ENCODE data around the gene TRIM6. TPM values are rescaled to one million over a fixed set of nuclear protein-coding genes. Genes with fewer than 3 reads are reported as not detected.

TRIM6 gene
- total and polyA plus RNA-seq, 9 of the 15 experiments (the other 6 are each of a cell fraction or from before 2014, with no cell fraction given) = 5.0 to 11.8 (median 8.7) TPM

DNA sequence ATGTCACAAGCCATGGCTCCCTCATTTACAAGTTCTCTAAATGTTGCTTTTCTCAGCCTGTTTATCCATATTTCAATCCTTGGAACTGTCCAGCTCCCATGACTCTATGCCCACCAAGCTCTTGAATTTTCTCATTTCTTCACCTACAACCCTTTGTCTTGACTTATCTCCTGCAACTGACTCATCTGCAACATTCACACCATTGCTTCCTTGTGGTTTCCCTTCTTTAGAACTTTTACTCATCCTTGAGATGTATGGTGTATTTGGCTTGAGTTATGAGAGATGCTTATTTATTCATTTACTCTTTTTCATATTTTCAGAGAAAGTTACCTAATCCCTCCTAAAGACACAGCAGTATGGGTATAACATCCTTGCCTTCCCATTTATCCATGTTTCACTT lies 47.1 kb downstream of the TRIM6 start (continued):
- TF ChIP-seq CBX8 (IDR thresholded peaks at IDR 0.05; ENCODE audit: borderline replicate concordance, extremely low read depth, low read depth, low read length, poor library complexity, severe bottlenecking) (no peak), JUNB (CRISPR knock-in tag; conservative IDR thresholded peaks at IDR 0.05) (no peak), EWSR1 (IDR thresholded peaks at IDR 0.05; ENCODE audit: borderline replicate concordance, low read depth, partially characterized antibody) (no peak)
- TF ChIP-seq, protein P1, sequence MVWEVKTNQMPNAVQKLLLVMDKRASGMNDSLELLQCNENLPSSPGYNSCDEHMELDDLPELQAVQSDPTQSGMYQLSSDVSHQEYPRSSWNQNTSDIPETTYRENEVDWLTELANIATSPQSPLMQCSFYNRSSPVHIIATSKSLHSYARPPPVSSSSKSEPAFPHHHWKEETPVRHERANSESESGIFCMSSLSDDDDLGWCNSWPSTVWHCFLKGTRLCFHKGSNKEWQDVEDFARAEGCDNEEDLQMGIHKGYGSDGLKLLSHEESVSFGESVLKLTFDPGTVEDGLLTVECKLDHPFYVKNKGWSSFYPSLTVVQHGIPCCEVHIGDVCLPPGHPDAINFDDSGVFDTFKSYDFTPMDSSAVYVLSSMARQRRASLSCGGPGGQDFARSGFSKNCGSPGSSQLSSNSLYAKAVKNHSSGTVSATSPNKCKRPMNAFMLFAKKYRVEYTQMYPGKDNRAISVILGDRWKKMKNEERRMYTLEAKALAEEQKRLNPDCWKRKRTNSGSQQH (CRISPR knock-in tag; IDR thresholded peaks at IDR 0.05) = no peak
- TF ChIP-seq, protein P2, sequence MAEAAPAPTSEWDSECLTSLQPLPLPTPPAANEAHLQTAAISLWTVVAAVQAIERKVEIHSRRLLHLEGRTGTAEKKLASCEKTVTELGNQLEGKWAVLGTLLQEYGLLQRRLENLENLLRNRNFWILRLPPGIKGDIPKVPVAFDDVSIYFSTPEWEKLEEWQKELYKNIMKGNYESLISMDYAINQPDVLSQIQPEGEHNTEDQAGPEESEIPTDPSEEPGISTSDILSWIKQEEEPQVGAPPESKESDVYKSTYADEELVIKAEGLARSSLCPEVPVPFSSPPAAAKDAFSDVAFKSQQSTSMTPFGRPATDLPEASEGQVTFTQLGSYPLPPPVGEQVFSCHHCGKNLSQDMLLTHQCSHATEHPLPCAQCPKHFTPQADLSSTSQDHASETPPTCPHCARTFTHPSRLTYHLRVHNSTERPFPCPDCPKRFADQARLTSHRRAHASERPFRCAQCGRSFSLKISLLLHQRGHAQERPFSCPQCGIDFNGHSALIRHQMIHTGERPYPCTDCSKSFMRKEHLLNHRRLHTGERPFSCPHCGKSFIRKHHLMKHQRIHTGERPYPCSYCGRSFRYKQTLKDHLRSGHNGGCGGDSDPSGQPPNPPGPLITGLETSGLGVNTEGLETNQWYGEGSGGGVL (CRISPR knock-in tag; IDR thresholded peaks at IDR 0.05) = no peak

DNA sequence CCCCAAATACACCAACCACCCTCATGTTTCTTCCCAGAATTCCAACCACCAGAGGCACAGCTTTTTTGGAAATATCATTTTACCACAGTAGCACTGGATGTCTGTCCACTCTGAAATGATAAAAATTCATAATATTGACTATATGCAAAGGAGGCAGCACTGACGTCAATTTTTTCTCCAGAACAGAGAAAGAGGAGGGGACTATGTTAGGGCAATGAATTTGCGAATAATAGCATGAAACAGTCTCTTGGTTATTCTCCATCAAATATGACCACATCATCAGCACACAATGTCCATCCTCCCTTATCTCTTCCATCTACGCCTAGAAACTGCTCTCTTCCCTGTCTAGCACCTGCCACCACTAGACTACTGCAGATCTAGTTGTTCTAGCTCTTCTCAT lies 49.7 kb downstream of the TRIM6 start:
- H3K79me2 ChIP-seq (ENCODE audit: control insufficient read depth, insufficient read depth, low read length) = no peaks in the 10 kb centered on the region
- intact Hi-C loops (cut with micrococcal nuclease) (no loop called here), in situ Hi-C loops (cut with MboI) (no loop called here)
- H3K36me3 ChIP-seq (ENCODE audit: control insufficient read depth, insufficient read depth, low read length) = no peaks in the 10 kb centered on the region
- H3K9ac ChIP-seq (ENCODE audit: insufficient read depth in 1 of 2, low read depth in 2 of 2, low read length in 2 of 2) = no peak overlapping the region
- ChIA-PET POLR2A (interaction anchor here (0.6 to 1.0 kb wide), 3 partner anchors 12 to 837 kb away, joined by 3 to 4 read pairs (median 3); partner anchors contain the start of gene TRIM5), CTCF (ENCODE audit: low intra/inter-chr PET ratio) (no interaction called here)
- no peaks in the 10 kb centered on the region for H3K9me1 ChIP-seq (ENCODE audit: control insufficient read depth, insufficient read depth, low read length)
- H3K4me1 ChIP-seq (replicated peaks in 1 of 2; ENCODE audit: control insufficient read depth in 2 of 2, insufficient read depth in 2 of 2, low read length in 2 of 2) = no peaks in the 10 kb centered on the region
- no peaks in the 10 kb centered on the region for H4K20me1 ChIP-seq (replicated peaks; ENCODE audit: control insufficient read depth, insufficient read depth, low read length)
- no peak overlapping the region for H3K27ac ChIP-seq (ENCODE audit: extremely low read depth, low read depth, low read length)
- H3K4me3 ChIP-seq = no peak overlapping the region
- DNase-seq (ENCODE audit: extremely low read depth in 1 of 4, low spot score in 3 of 4) = no peak
- H3K4me2 ChIP-seq (ENCODE audit: insufficient read depth, low read length) = no peak overlapping the region
- no peak for FAIRE-seq
- H3K27me3 ChIP-seq (ENCODE audit: control insufficient read depth in 2 of 2, insufficient read depth in 2 of 2, low read length in 2 of 2) = no peaks in the 10 kb centered on the region; a peak in 1 of 5 replicates
- H2AFZ ChIP-seq (ENCODE audit: low read depth, low read length) = no peak overlapping the region
- no TSS peak for BruUV-seq (replicated peaks)
- ATAC-seq = no peak
- H3K9me3 ChIP-seq (replicated peaks; ENCODE audit: control insufficient read depth, insufficient read depth, low read depth, low read length) = no peaks in the 10 kb centered on the region
- 12% methylated on average over 3 of the region's 3 CpGs for WGBS (ENCODE audit: insufficient coverage, low coverage, missing lambda C conversion rate)
- TF ChIP-seq KAT8 (IDR thresholded peaks at IDR 0.05; ENCODE audit: low read depth) (no peak), ZNF696 (CRISPR knock-in tag; conservative IDR thresholded peaks at IDR 0.05) (no peak), MCM2 (IDR thresholded peaks at IDR 0.05; ENCODE audit: low read depth) (no peak), BHLHE40 (IDR thresholded peaks at IDR 0.05; ENCODE audit: low read length) (no peak), ZNF699 (CRISPR knock-in tag; IDR thresholded peaks at IDR 0.05; ENCODE audit: insufficient replicate concordance) (no peak), ZBTB1 (CRISPR knock-in tag; IDR thresholded peaks at IDR 0.05; ENCODE audit: borderline replicate concordance, low read depth) (no peak), CSDE1 (IDR thresholded peaks at IDR 0.05) (no peak)
- TF ChIP-seq, protein P3, sequence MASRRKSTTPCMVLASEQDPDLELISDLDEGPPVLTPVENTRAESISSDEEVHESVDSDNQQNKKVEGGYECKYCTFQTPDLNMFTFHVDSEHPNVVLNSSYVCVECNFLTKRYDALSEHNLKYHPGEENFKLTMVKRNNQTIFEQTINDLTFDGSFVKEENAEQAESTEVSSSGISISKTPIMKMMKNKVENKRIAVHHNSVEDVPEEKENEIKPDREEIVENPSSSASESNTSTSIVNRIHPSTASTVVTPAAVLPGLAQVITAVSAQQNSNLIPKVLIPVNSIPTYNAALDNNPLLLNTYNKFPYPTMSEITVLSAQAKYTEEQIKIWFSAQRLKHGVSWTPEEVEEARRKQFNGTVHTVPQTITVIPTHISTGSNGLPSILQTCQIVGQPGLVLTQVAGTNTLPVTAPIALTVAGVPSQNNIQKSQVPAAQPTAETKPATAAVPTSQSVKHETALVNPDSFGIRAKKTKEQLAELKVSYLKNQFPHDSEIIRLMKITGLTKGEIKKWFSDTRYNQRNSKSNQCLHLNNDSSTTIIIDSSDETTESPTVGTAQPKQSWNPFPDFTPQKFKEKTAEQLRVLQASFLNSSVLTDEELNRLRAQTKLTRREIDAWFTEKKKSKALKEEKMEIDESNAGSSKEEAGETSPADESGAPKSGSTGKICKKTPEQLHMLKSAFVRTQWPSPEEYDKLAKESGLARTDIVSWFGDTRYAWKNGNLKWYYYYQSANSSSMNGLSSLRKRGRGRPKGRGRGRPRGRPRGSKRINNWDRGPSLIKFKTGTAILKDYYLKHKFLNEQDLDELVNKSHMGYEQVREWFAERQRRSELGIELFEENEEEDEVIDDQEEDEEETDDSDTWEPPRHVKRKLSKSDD (conservative IDR thresholded peaks at IDR 0.05; ENCODE audit: low read length) = no peak
- TF ChIP-seq, protein P4, sequence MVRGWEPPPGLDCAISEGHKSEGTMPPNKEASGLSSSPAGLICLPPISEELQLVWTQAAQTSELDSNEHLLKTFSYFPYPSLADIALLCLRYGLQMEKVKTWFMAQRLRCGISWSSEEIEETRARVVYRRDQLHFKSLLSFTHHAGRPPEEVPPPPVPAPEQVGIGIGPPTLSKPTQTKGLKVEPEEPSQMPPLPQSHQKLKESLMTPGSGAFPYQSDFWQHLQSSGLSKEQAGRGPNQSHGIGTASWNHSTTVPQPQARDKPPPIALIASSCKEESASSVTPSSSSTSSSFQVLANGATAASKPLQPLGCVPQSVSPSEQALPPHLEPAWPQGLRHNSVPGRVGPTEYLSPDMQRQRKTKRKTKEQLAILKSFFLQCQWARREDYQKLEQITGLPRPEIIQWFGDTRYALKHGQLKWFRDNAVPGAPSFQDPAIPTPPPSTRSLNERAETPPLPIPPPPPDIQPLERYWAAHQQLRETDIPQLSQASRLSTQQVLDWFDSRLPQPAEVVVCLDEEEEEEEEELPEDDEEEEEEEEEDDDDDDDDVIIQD (CRISPR knock-in tag; IDR thresholded peaks at IDR 0.05) = no peak
